H9 (cell line): ENCODE measurements around the gene S1PR3. TPM values are rescaled to one million over a fixed set of nuclear protein-coding genes. Genes with fewer than 3 reads are reported as not detected.

Experiments
- DNase-seq: peaks from one replicate; pipeline ENCODE4 v3.0.0-alpha.2; 2017
- H2AFZ ChIP-seq: one replicate; pipeline ENCODE4 v1.6.1; 2013; ENCODE audit warnings: mild to moderate bottlenecking, low read length, control low read depth, moderate library complexity
- H2AK5ac ChIP-seq: 2 replicates; pipeline ENCODE4 v1.6.1; 2013; ENCODE audit warnings: low read length, control low read depth, mixed read lengths; ENCODE audit not compliant: insufficient read length
- H2BK120ac ChIP-seq: one replicate; pipeline ENCODE4 v1.6.1; 2013; ENCODE audit warnings: low read depth, mild to moderate bottlenecking, low read length, control low read depth, inconsistent platforms; ENCODE audit not compliant: poor library complexity, severe bottlenecking
- H2BK12ac ChIP-seq: 2 replicates; pipeline ENCODE4 v1.6.1; 2013; ENCODE audit warnings: low read length, control low read depth, mixed read lengths, low read depth; ENCODE audit not compliant: insufficient read length
- H2BK15ac ChIP-seq: 2 replicates; pipeline ENCODE4 v1.6.1; 2013; ENCODE audit warnings: low read depth, low read length, control low read depth
- H2BK20ac ChIP-seq: one replicate; pipeline ENCODE4 v1.6.1; 2013; ENCODE audit warnings: low read depth, mild to moderate bottlenecking, low read length, control low read depth, inconsistent platforms; ENCODE audit not compliant: poor library complexity, severe bottlenecking
- H2BK5ac ChIP-seq: 2 replicates; pipeline ENCODE4 v1.6.1; 2013; ENCODE audit warnings: low read length, control low read depth, mixed read lengths; ENCODE audit not compliant: insufficient read length
- H3K14ac ChIP-seq: 2 replicates; pipeline ENCODE4 v1.6.1; 2013; ENCODE audit warnings: low read length, control low read depth; ENCODE audit not compliant: insufficient read depth
- H3K18ac ChIP-seq: 2 replicates; pipeline ENCODE4 v1.6.1; 2013; ENCODE audit warnings: low read depth, mild to moderate bottlenecking, mixed read lengths, low read length, control low read depth; ENCODE audit not compliant: insufficient read length
- H3K23ac ChIP-seq: 2 replicates; pipeline ENCODE4 v1.6.1; 2013; ENCODE audit warnings: low read length, control low read depth, mixed read lengths, low read depth; ENCODE audit not compliant: insufficient read length
- H3K23me2 ChIP-seq: 2 replicates; pipeline ENCODE4 v1.6.1; 2013; ENCODE audit warnings: low read depth, mild to moderate bottlenecking, mixed read lengths, low read length, control low read depth; ENCODE audit not compliant: insufficient read length, poor library complexity, severe bottlenecking
- H3K27ac ChIP-seq: 2 replicates; pipeline ENCODE4 v1.5.1; 2013; ENCODE audit warnings: low read length, control low read depth, mixed read lengths, low read depth; ENCODE audit not compliant: insufficient read length
- H3K27me3 ChIP-seq: 2 replicates; pipeline ENCODE4 v1.6.1; 2013; ENCODE audit warnings: low read length, control low read depth, inconsistent platforms; ENCODE audit not compliant: insufficient read depth
- H3K4ac ChIP-seq: 2 replicates; pipeline ENCODE4 v1.6.1; 2013; ENCODE audit warnings: low read depth, mild to moderate bottlenecking, control low read depth, inconsistent platforms, low read length, moderate library complexity
- H3K4me1 ChIP-seq: 2 replicates; pipeline ENCODE4 v1.6.1; 2013; ENCODE audit warnings: low read length, control low read depth, inconsistent platforms; ENCODE audit not compliant: insufficient read depth
- H3K4me2 ChIP-seq: 2 replicates; pipeline ENCODE4 v1.6.1; 2013; ENCODE audit warnings: low read length, control low read depth, mixed read lengths; ENCODE audit not compliant: insufficient read length, insufficient read depth
- H3K56ac ChIP-seq: 2 replicates; pipeline ENCODE4 v1.6.1; 2013; ENCODE audit warnings: low read depth, mild to moderate bottlenecking, mixed read lengths, low read length, control low read depth; ENCODE audit not compliant: insufficient read length
- H3K79me1 ChIP-seq: 2 replicates; pipeline ENCODE4 v1.6.1; 2013; ENCODE audit warnings: low read depth, mild to moderate bottlenecking, moderate library complexity, low read length, control low read depth, inconsistent platforms; ENCODE audit not compliant: insufficient read depth, poor library complexity, severe bottlenecking
- H3K79me2 ChIP-seq: 2 replicates; pipeline ENCODE4 v1.6.1; 2013; ENCODE audit warnings: low read length, control low read depth, inconsistent platforms; ENCODE audit not compliant: insufficient read depth
- H3K9ac ChIP-seq: 2 replicates; pipeline ENCODE4 v1.6.1; 2013; ENCODE audit warnings: low read length, control low read depth, mixed read lengths; ENCODE audit not compliant: insufficient read length; ENCODE audit errors: extremely low read depth
- H3K9me3 ChIP-seq: one replicate; pipeline ENCODE4 v1.6.1; 2013; ENCODE audit warnings: low read depth, low read length, inconsistent platforms; ENCODE audit not compliant: control insufficient read depth
- H3T11ph ChIP-seq: one replicate; pipeline ENCODE4 v1.6.1; 2013; ENCODE audit warnings: mild to moderate bottlenecking, low read length, control low read depth, inconsistent platforms
- H4K20me1 ChIP-seq: one replicate; pipeline ENCODE4 v1.6.1; 2013; ENCODE audit not compliant: control insufficient read depth, insufficient read length, insufficient read depth
- H4K5ac ChIP-seq: 2 replicates; pipeline ENCODE4 v1.6.1; 2013; ENCODE audit warnings: low read depth, mild to moderate bottlenecking, mixed read lengths, low read length, control low read depth; ENCODE audit not compliant: insufficient read length
- H4K8ac ChIP-seq: replicated peaks from 2 replicates; pipeline ENCODE4 v1.6.1; 2013; ENCODE audit warnings: low read length, control low read depth, mixed read lengths, low read depth; ENCODE audit not compliant: insufficient read length
- H4K91ac ChIP-seq: 2 replicates; pipeline ENCODE4 v1.6.1; 2013; ENCODE audit warnings: low read depth, mild to moderate bottlenecking, moderate library complexity, mixed read lengths, low read length, control low read depth; ENCODE audit not compliant: insufficient read length
- H3K27ac Mint-ChIP-seq, 3 experiments: 2 replicates in 2 of 3; 3 replicates in 1 of 3; pipeline ENCODE4 v1.8.0; 2020 to 2021; ENCODE audit warnings: mixed read lengths in 3 of 3, mild to moderate bottlenecking in 1 of 3, moderate library complexity in 1 of 3
- H3K27me3 Mint-ChIP-seq: 2 replicates; pipeline ENCODE4 v1.8.0; 2021; ENCODE audit warnings: low read depth, mild to moderate bottlenecking, moderate library complexity, mixed read lengths
- H3K36me3 Mint-ChIP-seq, 3 experiments: 2 replicates in 2 of 3; 3 replicates in 1 of 3; pipeline ENCODE4 v1.8.0; 2020 to 2021; ENCODE audit warnings: low read depth in 3 of 3, mixed read lengths in 3 of 3; ENCODE audit not compliant: insufficient read depth in 1 of 3
- H3K4me1 Mint-ChIP-seq, 2 experiments: 2 replicates each; pipeline ENCODE4 v1.8.0; 2020; ENCODE audit warnings: mixed read lengths in 2 of 2
- H3K4me3 Mint-ChIP-seq, 2 experiments: 2 replicates in 1 of 2; 3 replicates in 1 of 2; pipeline ENCODE4 v1.8.0; 2020 to 2021; ENCODE audit warnings: mild to moderate bottlenecking in 2 of 2, mixed read lengths in 2 of 2, moderate library complexity in 1 of 2
- H3K9me3 Mint-ChIP-seq, 2 experiments: 2 replicates in 1 of 2; 3 replicates in 1 of 2; pipeline ENCODE4 v1.8.0; 2020; ENCODE audit warnings: mild to moderate bottlenecking in 2 of 2, mixed read lengths in 2 of 2, moderate library complexity in 1 of 2
- total RNA-seq: library from RNA; stranded (reverse); gene quantifications from 2 replicates; pipeline ENCODE4 v1.2.1, GENCODE V29; 2021
- TF ChIP-seq, protein P1 (sequence below): fragments of 200-600 bp; sonication (generic); conservative IDR thresholded peaks from 3 replicates; pipeline ENCODE4 v1.8.0; 2021; ENCODE audit warnings: antibody characterized with exemption, mild to moderate bottlenecking

Gene S1PR3
- total RNA-seq, 1 experiment from 2014 or later, result 3.3 TPM

GRCh38 chr9:89029788-89030187, 38.5 kb downstream of the S1PR3 start:
- Histone ChIP-seq H2AK5ac (no peak overlapping the region), H4K91ac (no peak overlapping the region), H3K4ac (no peak overlapping the region), H4K20me1 (no peaks in the 10 kb centered on the region), H3T11ph (no peak overlapping the region), H3K4me2 (no peak overlapping the region), H4K8ac (no peak overlapping the region), H3K9me3 (no peaks in the 10 kb centered on the region), H2BK5ac (no peak overlapping the region), H3K79me2 (no peaks in the 10 kb centered on the region), H3K9ac (no peak overlapping the region), H2BK120ac (no peak overlapping the region), H3K27ac (no peak overlapping the region), H2BK20ac (no peak overlapping the region), H3K23ac (no peak overlapping the region), H3K56ac (no peak overlapping the region), H3K23me2 (no peaks in the 10 kb centered on the region), H3K14ac (no peak overlapping the region), H3K27me3 (no peaks in the 10 kb centered on the region), H2AFZ (no peak overlapping the region), H3K79me1 (no peaks in the 10 kb centered on the region), H2BK15ac (no peak overlapping the region), H4K5ac (no peak overlapping the region), H3K18ac (no peak overlapping the region), H3K4me1 (no peaks in the 10 kb centered on the region), H2BK12ac (no peak overlapping the region)
- Mint-ChIP-seq H3K4me3 (no peak overlapping the region), H3K27me3 (no peaks in the 10 kb centered on the region), H3K9me3 (peaks cover 7 to 18% of the 10 kb centered on the region in 2 experiments), H3K27ac (no peak overlapping the region), H3K36me3 (peaks cover 0 to 9% (median 3%) of the 10 kb centered on the region in 3 experiments; a peak in 5 of 7 replicates), H3K4me1 (no peaks in the 10 kb centered on the region)
- TF ChIP-seq, protein P1, sequence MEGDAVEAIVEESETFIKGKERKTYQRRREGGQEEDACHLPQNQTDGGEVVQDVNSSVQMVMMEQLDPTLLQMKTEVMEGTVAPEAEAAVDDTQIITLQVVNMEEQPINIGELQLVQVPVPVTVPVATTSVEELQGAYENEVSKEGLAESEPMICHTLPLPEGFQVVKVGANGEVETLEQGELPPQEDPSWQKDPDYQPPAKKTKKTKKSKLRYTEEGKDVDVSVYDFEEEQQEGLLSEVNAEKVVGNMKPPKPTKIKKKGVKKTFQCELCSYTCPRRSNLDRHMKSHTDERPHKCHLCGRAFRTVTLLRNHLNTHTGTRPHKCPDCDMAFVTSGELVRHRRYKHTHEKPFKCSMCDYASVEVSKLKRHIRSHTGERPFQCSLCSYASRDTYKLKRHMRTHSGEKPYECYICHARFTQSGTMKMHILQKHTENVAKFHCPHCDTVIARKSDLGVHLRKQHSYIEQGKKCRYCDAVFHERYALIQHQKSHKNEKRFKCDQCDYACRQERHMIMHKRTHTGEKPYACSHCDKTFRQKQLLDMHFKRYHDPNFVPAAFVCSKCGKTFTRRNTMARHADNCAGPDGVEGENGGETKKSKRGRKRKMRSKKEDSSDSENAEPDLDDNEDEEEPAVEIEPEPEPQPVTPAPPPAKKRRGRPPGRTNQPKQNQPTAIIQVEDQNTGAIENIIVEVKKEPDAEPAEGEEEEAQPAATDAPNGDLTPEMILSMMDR, result no peak
- DNase-seq, result no peak
